SU-DHL-6 (cell line): ENCODE data around the gene COA8.

Experiments used
- H2AFZ ChIP-seq: fragments of 200-600 bp; sonication (generic); 2 replicates; pipeline ENCODE4 v1.6.1; 2014; ENCODE audit warnings: low read depth, mild to moderate bottlenecking, moderate library complexity, mixed read lengths, antibody characterized with exemption, low read length; ENCODE audit not compliant: severe bottlenecking
- H3F3A ChIP-seq: fragments of 200-600 bp; shearing (Covaris generic); 2 replicates; pipeline ENCODE4 v1.6.0; 2016; ENCODE audit warnings: antibody characterized with exemption, mild to moderate bottlenecking; ENCODE audit not compliant: insufficient read depth
- H3K27ac ChIP-seq: fragments of 200-600 bp; sonication (generic); 2 replicates; pipeline ENCODE4 v1.5.1; 2016; ENCODE audit warnings: low read depth, mild to moderate bottlenecking, low read length, moderate library complexity, mixed read lengths
- H3K27me3 ChIP-seq: fragments of 200-600 bp; sonication (generic), shearing (Covaris generic); 2 replicates; pipeline ENCODE4 v1.6.0; 2014; ENCODE audit warnings: mild to moderate bottlenecking, low read length
- H3K36me3 ChIP-seq: fragments of 200-600 bp; sonication (generic); 2 replicates; pipeline ENCODE4 v1.6.1; 2014; ENCODE audit warnings: mild to moderate bottlenecking, low read length, mixed read lengths
- H3K4me2 ChIP-seq: fragments of 300-600, 200-600 bp; shearing (Covaris generic), sonication (generic); 2 replicates; pipeline ENCODE4 v1.6.0; 2014; ENCODE audit warnings: low read length, low read depth, mild to moderate bottlenecking; ENCODE audit not compliant: poor library complexity, severe bottlenecking
- H3K4me3 ChIP-seq: fragments of 200-600 bp; sonication (generic); 2 replicates; pipeline ENCODE4 v1.5.1; 2014; ENCODE audit warnings: antibody characterized with exemption, low read length, mild to moderate bottlenecking, mixed read lengths; ENCODE audit not compliant: insufficient read depth, poor library complexity, severe bottlenecking
- H3K79me2 ChIP-seq: fragments of 200-600 bp; sonication (generic); 2 replicates; pipeline ENCODE4 v1.6.1; 2014; ENCODE audit warnings: mild to moderate bottlenecking, low read length, moderate library complexity; ENCODE audit not compliant: insufficient read depth
- H3K9ac ChIP-seq: fragments of 200-600 bp; sonication (generic); 2 replicates; pipeline ENCODE4 v1.7.0; 2014; ENCODE audit warnings: mild to moderate bottlenecking, low read length
- H3K9me2 ChIP-seq: fragments of 200-600 bp; sonication (generic); replicated peaks from 2 replicates; pipeline ENCODE4 v1.6.1; 2014; ENCODE audit warnings: low read length; ENCODE audit not compliant: insufficient read depth
- H3K9me3 ChIP-seq: fragments of 200-600 bp; sonication (generic); 2 replicates; pipeline ENCODE4 v1.6.1; 2014; ENCODE audit warnings: low read length, mixed read lengths; ENCODE audit not compliant: insufficient read depth
- H4K20me1 ChIP-seq: fragments of 200-600 bp; sonication (generic); 2 replicates; pipeline ENCODE4 v1.6.1; 2014; ENCODE audit warnings: low read depth, mild to moderate bottlenecking, antibody characterized with exemption, low read length, moderate library complexity, mixed read lengths
- EZH2phosphoT487 ChIP-seq: fragments of 200-600 bp; sonication (generic), shearing (Covaris generic); conservative IDR thresholded peaks from 2 replicates; pipeline ENCODE4 v1.6.1; 2018; ENCODE audit warnings: mild to moderate bottlenecking, antibody characterized with exemption, low read length, moderate library complexity, mixed read lengths
- TF ChIP-seq, protein P1 (sequence below): fragments of 200-600 bp; sonication (generic); IDR thresholded peaks from one replicate; pipeline ENCODE4 v1.5.1; 2017; ENCODE audit warnings: antibody characterized with exemption, mild to moderate bottlenecking, low read length, moderate library complexity; ENCODE audit not compliant: insufficient read depth, poor library complexity, severe bottlenecking

COA8 gene

GRCh38 chr14:103536693-103537092 is 26.1 kb upstream of the COA8 start:
- Histone ChIP-seq H3F3A (no peaks in the 10 kb centered on the region), H3K79me2 (no peaks in the 10 kb centered on the region), H3K27ac (no peak overlapping the region), H3K9ac (no peak overlapping the region), H3K4me2 (no peak overlapping the region), H2AFZ (no peak overlapping the region), H3K27me3 (no peaks in the 10 kb centered on the region), H3K9me3 (no peaks in the 10 kb centered on the region), H4K20me1 (no peaks in the 10 kb centered on the region), H3K9me2 (no peaks in the 10 kb centered on the region), H3K4me3 (no peak overlapping the region), H3K36me3 (no peaks in the 10 kb centered on the region)
- TF ChIP-seq, protein P1, sequence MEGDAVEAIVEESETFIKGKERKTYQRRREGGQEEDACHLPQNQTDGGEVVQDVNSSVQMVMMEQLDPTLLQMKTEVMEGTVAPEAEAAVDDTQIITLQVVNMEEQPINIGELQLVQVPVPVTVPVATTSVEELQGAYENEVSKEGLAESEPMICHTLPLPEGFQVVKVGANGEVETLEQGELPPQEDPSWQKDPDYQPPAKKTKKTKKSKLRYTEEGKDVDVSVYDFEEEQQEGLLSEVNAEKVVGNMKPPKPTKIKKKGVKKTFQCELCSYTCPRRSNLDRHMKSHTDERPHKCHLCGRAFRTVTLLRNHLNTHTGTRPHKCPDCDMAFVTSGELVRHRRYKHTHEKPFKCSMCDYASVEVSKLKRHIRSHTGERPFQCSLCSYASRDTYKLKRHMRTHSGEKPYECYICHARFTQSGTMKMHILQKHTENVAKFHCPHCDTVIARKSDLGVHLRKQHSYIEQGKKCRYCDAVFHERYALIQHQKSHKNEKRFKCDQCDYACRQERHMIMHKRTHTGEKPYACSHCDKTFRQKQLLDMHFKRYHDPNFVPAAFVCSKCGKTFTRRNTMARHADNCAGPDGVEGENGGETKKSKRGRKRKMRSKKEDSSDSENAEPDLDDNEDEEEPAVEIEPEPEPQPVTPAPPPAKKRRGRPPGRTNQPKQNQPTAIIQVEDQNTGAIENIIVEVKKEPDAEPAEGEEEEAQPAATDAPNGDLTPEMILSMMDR: no peak
- TF ChIP-seq EZH2phosphoT487: no peak

DNA sequence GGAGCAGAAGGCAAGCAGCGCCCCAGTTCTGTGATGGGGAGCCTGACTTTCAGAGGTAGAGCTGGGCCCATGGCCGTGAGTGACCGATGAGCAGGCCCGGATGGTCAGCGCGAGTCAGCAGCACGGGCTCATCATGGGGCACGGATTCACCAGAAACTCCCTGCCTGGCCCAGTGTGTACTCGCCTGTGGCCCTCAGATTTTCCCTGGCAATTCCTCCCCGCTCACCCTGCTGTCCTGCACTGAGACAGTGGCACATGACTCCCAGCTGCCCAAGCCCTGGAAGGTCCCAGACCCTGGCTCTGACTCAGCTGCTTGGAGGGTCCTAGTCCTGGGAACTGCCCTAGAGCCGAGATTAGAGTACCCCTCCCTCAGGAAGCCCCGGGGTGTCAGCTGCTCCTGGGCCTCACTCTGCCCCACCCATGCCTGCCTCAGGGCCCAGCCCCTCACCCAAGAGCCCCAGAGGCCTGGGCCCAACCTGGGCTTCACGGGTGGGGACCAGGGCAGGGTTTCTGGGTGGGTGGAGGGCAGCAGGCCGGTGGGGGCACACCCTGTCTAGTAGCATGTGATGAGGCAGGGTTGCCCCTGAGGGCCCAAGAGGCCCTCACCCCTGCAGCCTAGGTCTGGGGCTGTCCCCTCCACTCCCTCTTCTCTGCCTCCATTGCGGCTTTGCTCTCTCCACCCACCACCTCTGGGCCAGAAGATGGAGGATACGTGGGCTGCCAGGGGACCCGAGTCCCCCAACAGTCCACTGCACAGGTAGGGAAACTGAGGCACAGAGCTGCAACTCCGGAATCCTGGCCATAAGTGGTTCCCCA is 25.4 kb upstream of the COA8 start:
- no peak overlapping the region for H3K4me2 ChIP-seq
- no peaks in the 10 kb centered on the region for H3K9me2 ChIP-seq
- H3K27ac ChIP-seq: no peak overlapping the region
- H3K36me3 ChIP-seq: no peaks in the 10 kb centered on the region
- TF ChIP-seq, protein P1: no peak
- no peak for TF ChIP-seq EZH2phosphoT487
- H3K9me3 ChIP-seq: no peaks in the 10 kb centered on the region
- H3K4me3 ChIP-seq: no peak overlapping the region
- H2AFZ ChIP-seq: no peak overlapping the region
- H3K9ac ChIP-seq: no peak overlapping the region
- no peaks in the 10 kb centered on the region for H3F3A ChIP-seq
- H3K79me2 ChIP-seq: no peaks in the 10 kb centered on the region
- no peaks in the 10 kb centered on the region for H4K20me1 ChIP-seq
- no peaks in the 10 kb centered on the region for H3K27me3 ChIP-seq

GRCh38 chr14:103538291-103539055 is 24.3 kb upstream of the COA8 start:
- no peak overlapping the region for H3K27ac ChIP-seq

More at GRCh38 chr14:103538291-103539055, 24.3 kb upstream of the COA8 start:
- no peaks in the 10 kb centered on the region for H3K79me2 ChIP-seq
- no peaks in the 10 kb centered on the region for H3K36me3 ChIP-seq
- TF ChIP-seq EZH2phosphoT487: no peak
- TF ChIP-seq, protein P1: no peak
- H3K9me2 ChIP-seq: no peaks in the 10 kb centered on the region
- no peaks in the 10 kb centered on the region for H3K27me3 ChIP-seq
- H3F3A ChIP-seq: no peaks in the 10 kb centered on the region
- no peak overlapping the region for H3K4me2 ChIP-seq
- H4K20me1 ChIP-seq: no peaks in the 10 kb centered on the region
- H3K9me3 ChIP-seq: no peaks in the 10 kb centered on the region
- H2AFZ ChIP-seq: no peak overlapping the region
- no peak overlapping the region for H3K9ac ChIP-seq
- no peak overlapping the region for H3K4me3 ChIP-seq
